ENCODE results near the gene EGR1.
A peak's percentile ranks its signal among the peaks of the same experiment; 100 is the strongest.

EGR1 gene

DNA sequence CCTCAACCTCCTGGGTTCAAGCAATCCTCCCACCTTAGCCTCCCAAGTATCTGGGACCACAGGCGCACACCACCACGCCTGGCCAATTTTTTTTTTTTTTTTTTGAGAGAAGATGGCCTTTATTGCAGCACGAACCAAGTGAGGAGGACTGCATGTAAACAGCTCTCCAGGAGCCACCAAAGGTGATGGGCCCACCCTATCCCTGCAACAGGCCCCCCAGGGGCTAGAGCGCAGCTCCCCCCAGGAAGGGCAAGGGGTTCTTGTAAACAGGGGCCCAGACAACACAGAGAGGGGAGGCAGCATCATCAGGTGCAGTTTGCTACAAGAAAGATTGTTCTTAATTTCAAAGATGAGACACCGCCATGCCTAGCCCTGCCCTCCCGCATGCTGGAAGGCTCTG lies 12.6 kb upstream of the EGR1 start:
- H3K4me3 ChIP-seq (ENCODE audit: low read depth, low read length), result no peak overlapping the region

DNA sequence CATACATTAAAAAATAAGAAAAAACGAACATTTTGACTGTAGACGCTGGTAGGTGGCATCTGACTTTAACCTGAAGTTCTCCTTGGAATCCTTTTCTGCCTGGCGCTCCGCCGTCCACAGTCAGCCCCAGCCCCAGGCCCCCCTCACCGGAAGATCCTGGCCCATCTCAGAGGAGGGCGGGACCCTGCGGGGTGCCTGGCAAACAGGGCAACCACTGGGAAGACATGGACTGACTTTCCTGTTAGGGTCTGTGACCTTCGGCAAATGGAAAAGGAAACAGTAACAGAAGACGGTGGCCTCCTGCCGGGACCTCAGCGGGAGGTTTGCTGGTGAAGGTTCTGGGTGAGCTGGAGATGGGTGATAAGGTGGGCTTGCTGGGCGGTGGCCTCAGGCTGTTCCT lies 11.7 kb upstream of the EGR1 start:
- no peak overlapping the region for H3K4me3 ChIP-seq (ENCODE audit: low read depth, low read length)

DNA sequence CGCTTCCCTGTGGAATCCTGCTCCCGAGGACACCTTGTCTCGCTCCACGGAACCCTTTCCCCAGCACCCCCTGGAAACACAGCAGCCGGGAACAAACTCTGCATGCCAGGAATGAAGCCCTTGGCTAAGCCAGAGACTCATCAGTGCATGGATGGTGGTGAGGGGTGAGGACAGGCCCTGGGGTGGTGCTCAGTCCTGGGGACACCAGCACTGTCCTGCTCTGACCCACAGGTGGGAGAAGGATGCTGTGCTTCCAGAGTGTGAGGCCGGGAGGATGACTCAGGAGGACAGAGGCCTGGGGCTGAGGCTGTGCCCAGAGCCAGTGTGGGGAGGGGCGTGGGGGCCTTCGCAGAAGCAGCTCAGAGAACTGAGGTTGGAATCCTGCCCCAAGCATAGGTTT lies 11.2 kb upstream of the EGR1 start:
- no peak overlapping the region for H3K4me3 ChIP-seq (ENCODE audit: low read depth, low read length)

DNA sequence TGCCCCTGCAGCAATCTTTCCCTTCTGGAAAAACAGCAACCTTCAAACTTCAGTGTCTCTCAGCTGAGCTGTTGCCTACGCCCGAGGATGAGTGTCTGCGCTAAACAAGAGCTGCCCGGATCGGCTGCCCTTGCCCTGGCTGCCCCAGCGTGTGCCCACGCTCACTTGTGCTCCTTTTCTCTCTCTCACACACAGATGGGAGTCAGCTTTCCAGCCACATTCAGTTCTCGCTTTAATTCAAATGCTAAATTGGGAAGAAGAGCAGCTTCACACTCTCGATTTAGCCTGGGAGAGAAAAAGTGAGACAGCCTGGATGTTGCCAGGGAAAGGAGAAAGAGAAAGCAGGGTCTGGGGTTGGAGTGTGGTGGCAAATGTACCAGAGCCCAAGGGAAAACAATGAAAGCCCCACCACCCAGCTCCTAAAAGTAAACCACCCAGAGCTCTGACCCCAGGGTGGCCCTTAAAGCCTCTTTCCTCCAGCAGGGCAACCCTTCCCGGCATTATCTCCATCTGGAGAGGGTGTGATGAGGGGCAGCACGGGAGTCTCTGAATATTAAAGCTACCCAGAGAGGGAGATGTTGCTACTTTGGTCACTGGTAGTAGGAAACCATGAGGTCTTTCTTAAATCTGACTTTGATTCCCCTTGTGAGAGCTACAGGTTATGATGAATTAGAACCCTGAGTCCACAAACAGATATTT lies 9.9 kb upstream of the EGR1 start:
- H3K4me3 ChIP-seq (ENCODE audit: low read depth, low read length), result no peak overlapping the region

GRCh38 chr5:138457531-138458275 lies 7.6 kb upstream of the EGR1 start:
- no peak overlapping the region for H3K4me3 ChIP-seq (ENCODE audit: low read depth, low read length)

DNA sequence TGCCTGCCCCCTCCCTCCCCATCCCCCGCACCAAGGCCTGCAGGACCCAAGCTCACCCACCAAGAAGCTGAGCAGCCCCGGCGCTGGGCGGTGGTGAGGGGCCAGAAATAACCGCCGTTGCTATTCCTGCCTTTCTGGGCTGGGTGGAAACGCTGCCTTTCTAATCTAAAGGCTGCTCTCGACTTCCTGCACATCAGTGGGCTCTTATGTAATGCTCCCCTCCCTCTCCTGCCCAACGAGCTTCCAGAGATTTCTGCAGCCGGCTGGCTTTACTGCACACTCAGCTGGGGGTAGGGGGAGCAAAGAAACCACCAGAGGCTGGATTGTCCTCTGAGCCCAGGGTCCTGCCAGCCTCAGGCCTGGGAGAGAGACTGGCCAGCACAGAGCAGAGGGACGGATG lies 6.9 kb upstream of the EGR1 start:
- H3K4me3 ChIP-seq (ENCODE audit: low read depth, low read length), result no peak overlapping the region

- no peak overlapping the region for H3K4me3 ChIP-seq (ENCODE audit: low read depth, low read length)
Measured at GRCh38 chr5:138458856-138459255, 6.4 kb upstream of the EGR1 start.

DNA sequence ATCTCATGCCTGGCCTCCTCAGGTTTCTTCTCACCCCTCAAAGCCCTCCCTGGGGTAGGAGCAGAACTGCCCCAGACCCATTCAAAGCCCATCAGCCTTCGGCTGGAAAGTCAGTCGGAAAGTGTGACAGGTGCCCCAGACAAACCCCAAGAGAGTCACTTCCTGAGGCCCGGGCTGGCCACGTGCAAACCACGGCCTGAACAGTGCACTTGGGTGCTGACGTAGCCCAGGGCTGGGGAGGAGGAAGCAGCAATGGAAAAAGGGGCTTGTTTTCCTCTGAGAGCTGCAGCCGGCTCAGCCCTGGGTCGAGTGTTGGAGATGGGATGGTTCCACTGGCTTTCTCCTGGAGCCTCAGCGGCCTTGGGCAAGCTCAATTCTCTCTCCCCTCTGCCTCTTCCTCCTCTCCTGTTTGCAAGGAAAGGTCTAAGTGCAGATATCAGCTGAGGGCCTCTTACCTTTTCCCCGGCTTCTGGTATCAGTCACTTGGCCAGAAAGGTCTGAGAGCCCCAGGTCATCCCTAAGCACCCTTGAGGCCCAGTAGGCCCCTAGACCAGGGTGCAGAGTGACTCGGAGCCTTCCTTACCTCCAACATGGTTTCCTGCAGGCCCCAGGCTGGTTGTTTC lies 5.9 kb upstream of the EGR1 start:
- H3K4me3 ChIP-seq (ENCODE audit: low read depth, low read length), result no peak overlapping the region

DNA sequence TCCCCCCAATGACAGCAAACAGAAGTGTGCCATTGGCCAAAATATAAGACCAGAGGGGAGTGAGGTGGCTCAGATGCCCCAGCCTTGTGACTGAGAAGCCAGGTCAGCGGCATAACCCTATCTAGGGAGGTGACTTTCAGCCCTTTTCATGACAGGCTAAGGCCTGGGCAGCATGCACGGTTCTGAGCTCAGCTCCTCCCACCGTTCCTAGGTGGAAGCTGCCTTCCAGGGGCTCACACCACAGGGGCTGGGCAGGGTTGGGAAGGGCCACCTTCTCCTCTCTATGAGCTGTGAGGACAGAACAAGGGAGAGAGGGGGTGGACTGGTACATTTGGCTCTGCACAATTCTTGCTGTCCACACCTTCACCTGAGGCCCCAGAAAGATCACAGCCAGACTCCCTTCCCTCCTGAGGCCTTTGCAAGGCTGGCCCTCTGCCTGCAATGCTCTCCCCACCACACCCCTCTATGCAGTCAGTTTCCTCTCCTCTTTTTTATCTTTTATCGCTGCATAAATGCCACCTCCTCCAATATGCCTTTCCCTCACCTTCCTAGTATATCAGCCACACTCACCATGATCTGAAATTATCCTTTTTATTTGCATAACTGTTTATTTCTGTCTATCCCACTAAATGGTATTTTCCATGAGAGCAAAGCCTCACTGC lies 5.1 kb upstream of the EGR1 start:
- no peak overlapping the region for H3K4me3 ChIP-seq (ENCODE audit: low read depth, low read length)

GRCh38 chr5:138461343-138462125 lies 3.7 kb upstream of the EGR1 start:
- no peak overlapping the region for H3K4me3 ChIP-seq (ENCODE audit: low read depth, low read length)

DNA sequence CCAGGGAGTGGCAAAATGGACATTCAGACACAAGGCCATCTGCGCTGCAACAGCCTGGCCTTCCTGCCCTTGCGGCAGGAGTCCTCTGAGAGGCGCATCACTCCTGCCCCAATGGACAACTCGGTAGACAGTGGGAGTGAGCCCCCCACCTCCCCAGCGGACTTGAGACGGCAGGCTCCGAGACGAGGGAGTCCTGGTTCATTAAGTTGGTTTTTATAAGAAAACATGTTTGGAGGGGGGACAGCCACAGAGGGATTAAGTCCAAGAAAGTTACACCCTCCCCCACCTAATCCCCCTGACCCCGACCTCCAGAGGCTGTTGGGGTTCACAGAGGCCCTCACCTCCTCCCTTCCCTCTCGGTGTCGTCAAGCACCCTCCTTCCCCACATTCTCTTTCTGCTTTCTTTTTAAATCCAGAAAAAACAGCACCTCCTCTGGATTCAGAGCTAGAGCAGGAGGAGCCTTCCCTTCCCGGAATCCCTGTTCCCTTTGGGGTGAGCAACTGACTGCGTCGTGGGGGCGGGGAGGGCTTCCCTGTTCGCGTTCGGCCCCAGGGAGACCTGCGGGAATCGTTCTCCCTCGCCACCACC lies 1.8 kb upstream of the EGR1 start:
- peak overlapping the region; percentile 44 for H3K4me3 ChIP-seq (ENCODE audit: low read depth, low read length)

DNA sequence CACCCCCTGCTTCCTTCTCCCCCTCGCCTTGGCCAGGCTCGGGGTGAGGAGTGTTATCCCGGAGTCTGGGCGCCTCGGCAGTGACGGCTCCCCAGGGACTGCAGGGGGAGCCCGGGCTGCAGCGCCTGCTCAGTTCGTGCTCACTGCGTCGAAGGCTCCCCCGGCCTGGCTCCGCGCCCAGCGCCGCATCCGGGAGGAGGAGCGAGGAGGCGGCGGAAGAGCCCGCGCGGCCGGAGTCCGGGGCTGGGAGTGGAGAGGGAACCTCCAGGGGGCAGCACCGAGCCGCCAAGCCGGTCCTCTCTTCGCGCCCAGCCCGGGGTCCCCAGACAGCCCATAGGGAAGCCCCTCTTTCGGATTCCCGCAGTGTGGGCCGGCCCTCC lies 1.3 kb upstream of the EGR1 start:
- peak overlapping the region; percentile 85 for H3K4me3 ChIP-seq (ENCODE audit: low read depth, low read length)

DNA sequence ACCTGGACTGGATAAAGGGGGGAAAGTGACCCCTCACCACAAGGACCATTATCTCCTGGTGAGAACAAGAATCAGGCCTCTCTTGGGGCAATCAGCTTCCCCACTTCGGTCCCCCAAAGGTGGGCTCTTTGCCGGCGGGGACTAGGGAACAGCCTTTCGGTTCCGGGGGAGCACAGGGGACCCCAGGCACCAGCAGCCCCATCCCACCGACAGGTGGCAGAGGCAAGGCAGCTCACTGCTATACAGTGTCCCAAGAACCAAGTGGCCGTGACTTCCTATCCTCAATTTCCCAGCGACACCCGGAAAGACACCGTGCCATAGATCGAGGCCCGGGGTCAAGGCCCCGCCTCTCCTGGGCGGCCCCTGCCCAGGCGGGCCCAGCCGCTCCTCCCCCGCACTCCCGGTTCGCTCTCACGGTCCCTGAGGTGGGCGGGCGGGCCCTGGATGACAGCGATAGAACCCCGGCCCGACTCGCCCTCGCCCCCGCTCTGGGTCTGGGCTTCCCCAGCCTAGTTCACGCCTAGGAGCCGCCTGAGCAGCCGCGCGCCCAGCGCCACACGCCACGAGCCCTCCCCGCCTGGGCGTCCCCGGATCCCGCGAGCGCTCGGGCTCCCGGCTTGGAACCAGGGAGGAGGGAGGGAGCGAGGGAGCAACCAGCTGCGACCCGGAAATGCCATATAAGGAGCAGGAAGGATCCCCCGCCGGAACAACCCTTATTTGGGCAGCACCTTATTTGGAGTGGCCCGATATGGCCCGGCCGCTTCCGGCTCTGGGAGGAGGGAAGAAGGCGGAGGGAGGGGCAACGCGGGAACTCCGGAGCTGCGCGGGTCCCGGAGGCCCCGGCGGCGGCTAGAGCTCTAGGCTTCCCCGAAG lies 655 bp upstream of the EGR1 start:
- H3K4me3 ChIP-seq (ENCODE audit: low read depth, low read length), result peak overlapping the region; percentile 85

- peak overlapping the region; percentile 85 for H3K4me3 ChIP-seq (ENCODE audit: low read depth, low read length)
Measured at GRCh38 chr5:138466125-138466899, 1.0 kb downstream of the EGR1 start.

GRCh38 chr5:138466900-138467710 lies 1.8 kb downstream of the EGR1 start:
- H3K4me3 ChIP-seq (ENCODE audit: low read depth, low read length), result peak overlapping the region; percentile 85

- peak overlapping the region; percentile 27 for H3K4me3 ChIP-seq (ENCODE audit: low read depth, low read length)
Measured at GRCh38 chr5:138467711-138468132, 2.4 kb downstream of the EGR1 start.

DNA sequence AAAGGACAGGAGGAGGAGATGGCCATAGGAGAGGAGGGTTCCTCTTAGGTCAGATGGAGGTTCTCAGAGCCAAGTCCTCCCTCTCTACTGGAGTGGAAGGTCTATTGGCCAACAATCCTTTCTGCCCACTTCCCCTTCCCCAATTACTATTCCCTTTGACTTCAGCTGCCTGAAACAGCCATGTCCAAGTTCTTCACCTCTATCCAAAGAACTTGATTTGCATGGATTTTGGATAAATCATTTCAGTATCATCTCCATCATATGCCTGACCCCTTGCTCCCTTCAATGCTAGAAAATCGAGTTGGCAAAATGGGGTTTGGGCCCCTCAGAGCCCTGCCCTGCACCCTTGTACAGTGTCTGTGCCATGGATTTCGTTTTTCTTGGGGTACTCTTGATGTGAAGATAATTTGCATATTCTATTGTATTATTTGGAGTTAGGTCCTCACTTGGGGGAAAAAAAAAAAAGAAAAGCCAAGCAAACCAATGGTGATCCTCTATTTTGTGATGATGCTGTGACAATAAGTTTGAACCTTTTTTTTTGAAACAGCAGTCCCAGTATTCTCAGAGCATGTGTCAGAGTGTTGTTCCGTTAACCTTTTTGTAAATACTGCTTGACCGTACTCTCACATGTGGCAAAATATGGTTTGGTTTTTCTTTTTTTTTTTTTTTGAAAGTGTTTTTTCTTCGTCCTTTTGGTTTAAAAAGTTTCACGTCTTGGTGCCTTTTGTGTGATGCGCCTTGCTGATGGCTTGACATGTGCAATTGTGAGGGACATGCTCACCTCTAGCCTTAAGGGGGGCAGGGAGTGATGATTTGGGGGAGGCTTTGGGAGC lies 3.1 kb downstream of the EGR1 start:
- H3K4me3 ChIP-seq (ENCODE audit: low read depth, low read length), result peak overlapping the region; percentile 27
